CD4-positive, alpha-beta T cell treated with Interleukin-12 subunit alpha and Interleukin-12 subunit beta, for 1 hour (primary cell): ENCODE measurements around the gene MORN1.

ENCODE experiments used
- DNase-seq: peaks from one replicate; pipeline ENCODE4 v3.0.0-alpha.2; 2020

The MORN1 gene

GRCh38 chr1:2372551-2373490 lies 18.5 kb downstream of the MORN1 start:
- DNase-seq = no peak

DNA sequence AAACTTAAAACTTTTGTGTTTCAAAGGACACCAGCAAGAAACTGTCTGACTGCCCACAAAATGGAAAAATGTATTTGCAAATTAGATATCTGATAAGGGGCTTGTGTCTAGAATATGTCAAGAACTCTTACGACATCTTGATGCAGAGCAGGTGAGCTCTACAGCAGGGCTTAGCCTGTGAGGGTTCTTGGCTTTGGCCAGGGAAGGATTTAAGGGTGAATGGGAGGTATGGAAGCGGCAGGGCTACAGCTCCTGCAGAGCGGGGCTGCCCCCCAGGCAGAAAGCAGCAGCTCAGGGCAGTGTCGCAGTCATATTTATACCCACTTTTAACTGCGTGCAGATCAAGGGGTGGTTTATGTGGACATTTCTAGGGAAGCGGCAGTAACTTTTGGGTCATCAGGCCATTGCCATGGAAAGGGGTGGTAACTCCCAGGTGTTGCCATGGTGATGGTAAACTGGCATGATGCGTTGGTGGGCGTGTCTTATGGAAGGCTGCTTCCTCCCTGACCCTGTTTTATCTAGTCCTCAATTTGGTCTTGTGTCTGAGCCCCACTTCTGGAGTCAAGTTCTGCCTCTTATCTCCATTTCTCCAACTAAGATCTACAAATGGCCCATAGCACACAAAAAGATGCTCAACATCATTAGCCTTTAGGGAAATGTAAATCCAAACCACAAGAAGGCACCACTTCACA lies 23.2 kb downstream of the MORN1 start:
- no peak for DNase-seq

- no peak for DNase-seq
Observed at GRCh38 chr1:2363847-2364513, 27.4 kb downstream of the MORN1 start.

DNA sequence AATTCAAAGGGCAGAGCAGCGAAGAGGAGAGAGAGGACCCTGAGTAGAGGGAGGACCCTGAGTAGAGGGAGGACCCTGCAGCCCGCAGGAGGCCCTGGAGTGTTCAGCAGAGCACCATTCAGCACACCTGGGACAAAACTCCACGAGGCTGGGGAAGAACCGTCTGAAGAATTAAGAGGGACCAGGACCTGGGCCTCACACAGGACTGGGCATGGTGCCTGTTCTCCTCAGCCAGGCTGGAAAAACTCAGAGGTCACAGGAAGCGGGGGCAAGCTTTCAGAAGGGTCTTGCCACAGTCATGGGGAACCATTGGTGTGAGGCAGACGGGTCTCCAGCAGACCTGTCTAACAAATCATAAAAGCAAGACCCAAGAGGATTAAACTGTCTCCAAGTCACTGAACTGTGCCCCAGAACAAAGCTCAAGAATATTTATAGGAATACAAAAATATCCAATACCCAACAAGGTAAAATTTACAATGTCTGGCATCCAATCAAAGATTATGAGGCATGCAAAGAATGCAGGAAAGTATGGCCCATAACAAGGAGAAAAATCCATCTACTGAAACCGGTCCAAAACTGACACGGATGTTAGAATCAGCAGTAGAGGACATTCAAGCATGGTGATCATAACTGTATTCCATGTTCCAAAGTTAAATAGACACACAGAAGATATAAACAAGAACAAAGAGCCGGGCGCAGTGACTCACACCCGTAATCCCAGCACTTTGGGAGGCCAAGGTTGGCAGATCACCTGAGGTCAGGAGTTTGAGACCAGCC lies 30.6 kb downstream of the MORN1 start:
- no peak for DNase-seq

DNA sequence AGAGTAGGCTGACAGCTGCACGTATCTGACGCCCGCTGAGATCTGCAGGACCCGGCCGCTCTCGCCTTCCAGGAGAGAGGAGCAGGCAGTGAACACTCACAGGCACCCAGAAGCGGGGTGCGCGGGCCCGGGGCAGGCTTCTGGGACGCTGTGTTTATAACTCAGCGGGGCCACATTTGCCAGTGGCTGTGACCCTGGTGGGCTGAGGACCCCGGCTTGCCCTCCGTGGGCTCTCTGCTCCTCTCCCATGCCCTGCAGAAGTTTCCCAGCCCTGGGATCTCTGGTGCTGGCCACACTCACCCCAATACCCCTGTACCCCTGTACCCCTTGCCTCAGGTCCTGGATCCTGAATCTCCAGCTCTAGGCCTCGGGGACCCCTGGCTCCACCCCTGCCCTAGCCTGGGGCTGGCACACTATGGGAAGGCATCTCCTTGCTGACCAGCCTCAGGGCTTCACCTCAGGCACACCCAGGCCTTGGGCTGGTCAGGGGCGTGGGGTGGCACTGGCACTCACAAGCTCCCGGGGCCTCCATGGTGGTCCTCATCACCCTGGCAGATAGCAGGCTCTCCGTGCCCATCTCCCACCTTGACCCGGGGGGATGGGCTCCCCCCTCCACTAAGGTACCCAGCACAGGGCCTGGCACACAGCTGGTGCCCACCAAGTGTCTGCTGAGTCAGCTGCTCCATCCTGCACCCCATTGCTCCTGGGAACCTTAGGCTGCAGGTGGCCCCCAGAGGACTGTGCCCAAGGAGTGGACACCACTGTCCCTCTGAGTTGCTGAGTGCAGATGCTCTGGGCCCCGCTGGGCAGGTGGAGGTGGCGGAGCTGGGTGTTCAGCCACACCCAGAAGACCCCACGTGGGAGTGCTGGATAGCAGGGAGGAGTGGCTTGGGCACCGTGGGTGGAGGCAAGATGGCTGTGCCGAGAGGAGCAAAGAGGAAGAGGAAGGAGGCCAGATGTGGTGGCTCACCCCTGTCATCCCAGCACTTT lies 32.4 kb downstream of the MORN1 start:
- DNase-seq = no peak

GRCh38 chr1:2358072-2358471 lies 33.3 kb downstream of the MORN1 start:
- no peak for DNase-seq

DNA sequence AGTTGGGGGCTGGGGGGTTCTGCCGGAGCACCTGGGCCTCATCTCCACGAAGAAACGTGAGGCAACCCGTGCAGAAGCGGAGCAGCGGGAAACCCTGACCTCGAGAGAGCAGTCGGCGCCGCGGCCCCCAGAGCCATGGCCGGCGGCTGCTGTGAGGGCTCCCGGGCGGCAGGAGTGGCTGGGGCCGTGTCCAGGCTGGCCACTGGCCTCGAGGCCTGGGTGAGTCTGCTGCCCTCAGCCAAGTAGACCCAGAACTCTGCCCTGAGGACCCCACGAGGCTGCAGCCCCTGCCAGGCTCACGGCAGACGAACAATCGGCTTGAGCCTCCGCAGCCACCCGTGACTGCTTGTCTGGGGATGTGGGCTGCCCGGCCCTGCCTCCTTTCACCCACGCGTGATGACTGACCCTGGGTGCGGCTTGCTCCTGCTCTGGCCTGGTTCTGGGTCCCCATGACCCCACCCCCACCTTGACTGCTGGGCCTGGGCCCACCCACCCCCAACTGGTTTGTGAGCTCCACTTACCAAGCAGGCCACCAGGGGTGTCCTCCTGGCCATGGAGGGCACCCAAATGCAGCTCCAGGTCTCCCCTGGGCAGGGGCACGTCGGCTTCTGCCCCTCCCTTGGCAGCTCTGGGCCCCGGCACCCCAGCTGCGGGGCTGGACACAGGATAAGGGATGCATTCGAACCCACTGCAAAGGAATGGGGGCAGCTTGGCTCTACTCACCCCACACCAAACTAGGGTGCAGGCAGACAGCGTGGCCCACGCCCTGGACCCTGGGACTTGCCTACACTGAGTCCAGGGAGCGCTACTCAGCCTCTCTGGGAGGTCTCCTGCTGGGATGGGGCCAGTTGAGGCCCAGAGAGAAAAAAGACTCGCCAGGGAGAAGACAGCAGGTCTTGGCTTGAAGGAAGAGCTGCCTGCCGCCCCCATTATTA lies 34.2 kb downstream of the MORN1 start:
- no peak for DNase-seq

DNA sequence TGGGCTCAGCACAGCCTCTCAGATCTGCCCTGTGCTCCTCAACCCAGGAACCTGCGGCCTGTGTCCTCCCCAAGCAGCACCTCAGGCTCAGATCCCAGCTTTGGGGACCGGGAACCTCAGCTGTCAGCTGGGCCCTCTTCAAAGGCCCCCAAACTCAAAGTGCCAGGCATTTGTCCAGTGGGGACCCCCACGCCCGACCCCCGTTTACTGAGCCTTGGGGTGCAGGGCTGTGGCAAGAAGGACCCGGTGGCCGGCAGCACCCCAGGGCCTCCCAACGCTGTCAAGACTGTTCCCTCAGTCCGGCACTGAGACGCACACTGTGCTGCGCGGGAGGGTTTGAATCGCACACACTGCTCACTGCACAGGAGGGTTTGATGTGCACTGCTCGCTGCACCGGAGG lies 35.0 kb downstream of the MORN1 start:
- DNase-seq = no peak

DNA sequence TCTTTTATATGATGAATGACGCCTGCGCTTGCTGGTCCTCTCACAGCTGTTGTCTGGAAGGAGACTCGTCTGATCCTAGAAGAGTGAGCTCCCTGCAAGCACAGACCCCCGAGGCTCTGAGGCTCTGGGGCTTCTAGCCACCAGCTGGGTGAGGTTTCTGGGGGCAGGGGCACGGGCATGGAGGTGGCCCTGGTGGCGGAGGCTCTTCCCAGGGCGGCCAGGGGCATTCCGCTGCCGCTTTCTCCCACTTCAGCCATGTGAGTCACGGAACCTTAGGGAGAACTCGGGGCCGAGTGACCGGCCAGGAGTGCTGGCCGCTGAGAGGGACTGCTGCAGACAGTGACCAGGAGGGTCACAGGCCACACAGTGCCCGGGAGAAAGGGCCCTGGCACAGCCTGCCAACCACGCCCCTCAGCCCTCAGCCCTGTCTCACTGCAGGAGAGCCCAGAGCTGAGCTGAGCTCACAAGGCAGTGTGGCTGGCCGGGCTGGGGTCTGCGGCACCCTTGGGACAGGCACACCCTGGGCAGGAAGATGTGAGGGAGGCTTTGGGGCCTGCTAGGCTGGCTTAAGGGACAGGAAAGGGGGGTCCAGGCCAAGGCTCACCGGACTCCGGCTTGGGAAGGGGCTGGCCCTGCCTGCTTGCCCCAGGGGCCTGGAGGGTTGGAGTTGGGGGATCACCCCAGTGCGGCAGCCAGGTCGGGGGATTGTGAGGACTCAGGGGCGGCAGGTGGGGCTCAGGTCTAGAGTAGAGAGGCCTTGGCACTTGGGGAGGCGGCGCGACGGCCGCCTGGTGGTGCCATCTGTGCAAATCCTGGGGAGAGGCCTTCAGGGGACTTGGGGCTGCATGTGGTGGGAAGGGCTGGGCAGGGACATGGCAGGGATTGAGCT lies 35.7 kb downstream of the MORN1 start:
- no peak for DNase-seq

DNA sequence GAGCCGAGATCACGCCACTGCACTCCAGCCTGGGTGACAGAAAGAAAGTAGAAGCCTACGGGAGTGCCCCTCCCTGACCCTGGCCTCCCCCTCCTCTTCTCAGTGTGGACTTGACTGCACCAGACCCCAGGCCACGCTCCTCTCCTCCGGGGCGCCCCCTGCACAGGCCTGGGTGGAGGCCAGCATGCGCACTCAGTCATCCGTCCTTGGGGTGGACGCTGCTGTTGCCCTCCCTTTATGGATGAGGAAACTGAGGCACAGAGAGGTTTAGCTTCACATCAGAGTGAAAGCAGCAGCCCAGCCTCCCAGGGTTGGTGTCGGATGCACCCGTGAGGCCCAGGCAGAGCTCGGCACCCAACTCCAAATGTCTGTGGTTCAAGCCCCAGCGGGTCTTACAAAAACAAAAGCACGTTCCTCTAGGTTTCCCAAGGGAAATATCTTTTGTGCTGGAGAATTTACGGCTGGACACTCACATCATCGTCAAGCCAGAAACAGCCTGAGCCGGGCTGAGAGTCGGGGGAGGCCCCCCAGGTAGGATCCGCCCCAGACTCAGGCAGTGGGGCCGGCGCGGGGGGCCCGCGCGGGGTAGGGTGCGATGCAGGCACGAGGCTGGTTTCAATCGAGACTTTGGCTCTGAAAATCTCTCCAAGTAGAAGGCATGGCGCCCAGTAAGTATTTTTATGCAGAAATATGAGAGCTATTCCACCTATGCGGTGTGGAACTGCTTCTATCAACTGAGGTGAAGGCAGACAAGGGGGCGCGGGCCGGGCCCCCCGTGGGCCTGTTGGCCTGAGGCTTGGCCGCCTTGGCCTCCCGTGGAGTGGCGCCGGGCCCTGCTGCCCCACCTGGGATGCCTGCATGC lies 36.6 kb downstream of the MORN1 start:
- DNase-seq = no peak

DNA sequence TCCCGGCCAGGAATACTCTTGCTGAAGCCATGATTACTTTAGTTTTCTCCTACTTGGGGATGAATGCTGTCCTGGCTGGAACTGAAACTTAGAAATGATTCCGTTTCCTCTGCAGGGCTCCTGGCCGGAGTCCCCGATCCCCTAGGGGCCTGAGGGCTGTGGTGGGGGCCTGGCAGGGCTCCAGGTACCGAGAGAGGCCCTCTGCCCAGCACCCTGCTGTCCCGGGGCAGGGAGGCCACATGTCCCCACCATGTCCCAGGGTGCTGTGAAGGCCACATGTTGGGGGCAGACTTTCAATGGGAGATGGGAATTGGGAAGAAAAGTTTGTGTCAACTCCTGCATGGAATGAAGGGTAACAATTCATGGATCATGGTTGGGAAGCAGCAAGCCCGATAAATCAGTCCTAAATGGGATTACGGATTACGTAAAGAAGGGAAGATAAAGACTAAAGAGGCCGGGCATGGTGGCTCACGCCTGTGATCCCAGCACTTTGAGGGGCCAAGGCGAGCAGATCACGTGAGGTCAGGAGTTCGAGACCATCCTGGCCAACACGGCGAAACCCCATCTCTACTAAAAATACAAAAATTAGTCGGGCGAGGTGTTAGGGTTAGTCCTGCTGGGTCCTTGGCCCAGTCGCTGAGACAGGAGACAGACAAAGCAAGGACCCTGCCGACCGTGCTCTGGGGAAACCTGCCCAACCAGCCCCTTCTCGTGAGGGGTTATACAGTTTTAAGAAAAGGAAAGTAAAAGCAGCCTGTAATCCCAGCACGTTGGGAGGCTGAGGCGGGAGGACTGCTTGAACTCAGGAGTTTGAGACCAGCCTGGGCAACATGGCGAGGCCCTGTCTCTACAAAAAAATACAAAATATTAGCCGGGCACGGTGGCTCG lies 37.6 kb downstream of the MORN1 start:
- DNase-seq = no peak

- DNase-seq = no peak
Observed at GRCh38 chr1:2352897-2353550, 38.3 kb downstream of the MORN1 start.

- DNase-seq = no peak
Observed at GRCh38 chr1:2352341-2352896, 38.9 kb downstream of the MORN1 start.

DNA sequence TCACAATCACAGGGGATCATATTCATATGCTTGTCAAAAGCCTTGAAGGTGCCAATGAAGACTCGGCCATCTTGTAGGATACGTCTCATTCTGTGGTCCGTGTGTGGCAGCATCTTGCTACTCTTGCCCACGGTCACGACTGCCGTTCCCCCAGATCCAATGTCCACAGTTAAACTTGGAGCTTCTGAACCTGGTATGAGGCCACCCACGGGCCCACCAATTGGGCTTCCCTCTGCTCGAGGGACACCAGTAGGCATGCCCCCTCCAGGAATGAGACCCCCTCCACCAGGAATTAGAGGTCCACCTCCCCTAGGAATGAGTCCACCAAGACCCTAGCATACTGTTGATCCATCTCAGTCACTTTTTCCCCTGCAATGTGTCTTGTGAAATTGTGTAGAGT lies 39.6 kb downstream of the MORN1 start:
- DNase-seq = no peak

GRCh38 chr1:2350911-2351655 lies 40.3 kb downstream of the MORN1 start:
- DNase-seq = no peak

DNA sequence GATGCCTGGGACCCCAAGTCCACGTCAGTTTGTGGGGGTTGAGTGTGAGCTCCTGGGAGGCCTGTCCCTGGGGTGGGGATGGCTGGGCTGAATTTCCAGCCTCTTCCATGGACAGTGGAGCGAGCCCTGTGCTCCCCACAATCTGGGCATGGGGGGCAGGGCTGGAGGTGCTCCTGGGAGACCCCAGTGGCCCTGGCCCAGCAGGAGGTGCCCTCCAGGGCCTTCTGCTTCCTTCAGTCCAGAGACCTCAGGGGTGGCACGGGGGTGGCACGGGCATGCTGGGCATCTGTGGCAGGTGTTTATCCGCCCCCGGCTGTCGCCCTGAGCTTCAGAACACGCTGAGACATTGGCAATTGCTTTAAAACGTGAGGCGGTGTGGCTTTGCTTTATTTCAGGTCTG lies 40.9 kb downstream of the MORN1 start:
- no peak for DNase-seq
